ENCODE measurements around the gene KYAT1.

DNA sequence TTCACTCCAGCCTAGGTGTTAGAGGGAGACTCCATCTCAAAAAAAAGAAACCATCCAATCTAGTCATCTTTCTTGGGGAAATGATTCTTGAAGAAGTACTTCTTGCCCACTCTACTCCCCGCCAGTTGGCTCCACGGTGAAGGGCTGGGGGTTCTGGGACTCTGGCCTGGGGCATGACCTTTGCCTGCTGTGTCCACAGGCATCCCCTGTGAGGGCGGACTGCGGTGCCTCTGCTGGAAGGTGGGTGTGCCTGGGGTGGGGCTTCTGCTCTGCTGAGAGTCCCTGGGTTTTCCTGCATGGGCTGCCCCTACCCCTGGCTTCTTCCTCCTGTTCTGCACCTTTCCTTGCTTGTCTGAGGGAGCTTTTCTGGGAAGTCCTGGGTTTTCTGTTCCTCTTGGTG, 91.2 kb downstream of the KYAT1 start:
- TF ChIP-seq, protein P1, sequence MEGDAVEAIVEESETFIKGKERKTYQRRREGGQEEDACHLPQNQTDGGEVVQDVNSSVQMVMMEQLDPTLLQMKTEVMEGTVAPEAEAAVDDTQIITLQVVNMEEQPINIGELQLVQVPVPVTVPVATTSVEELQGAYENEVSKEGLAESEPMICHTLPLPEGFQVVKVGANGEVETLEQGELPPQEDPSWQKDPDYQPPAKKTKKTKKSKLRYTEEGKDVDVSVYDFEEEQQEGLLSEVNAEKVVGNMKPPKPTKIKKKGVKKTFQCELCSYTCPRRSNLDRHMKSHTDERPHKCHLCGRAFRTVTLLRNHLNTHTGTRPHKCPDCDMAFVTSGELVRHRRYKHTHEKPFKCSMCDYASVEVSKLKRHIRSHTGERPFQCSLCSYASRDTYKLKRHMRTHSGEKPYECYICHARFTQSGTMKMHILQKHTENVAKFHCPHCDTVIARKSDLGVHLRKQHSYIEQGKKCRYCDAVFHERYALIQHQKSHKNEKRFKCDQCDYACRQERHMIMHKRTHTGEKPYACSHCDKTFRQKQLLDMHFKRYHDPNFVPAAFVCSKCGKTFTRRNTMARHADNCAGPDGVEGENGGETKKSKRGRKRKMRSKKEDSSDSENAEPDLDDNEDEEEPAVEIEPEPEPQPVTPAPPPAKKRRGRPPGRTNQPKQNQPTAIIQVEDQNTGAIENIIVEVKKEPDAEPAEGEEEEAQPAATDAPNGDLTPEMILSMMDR (conservative IDR thresholded peaks at IDR 0.05), result no peak
- no peak for TF ChIP-seq ZFX (IDR thresholded peaks at IDR 0.05)

All from C4-2B (cell line).